Lower lobe of right lung (tissue), 2 donors: ENCODE data around the gene DDX42. TPM values are rescaled to one million over a fixed set of nuclear protein-coding genes. Genes with fewer than 3 reads are reported as not detected.

Experiments used
- ATAC-seq, 2 donors: fragments of 200-7000 bp; cut with Tn5 transposase; one replicate each; pipeline ENCODE4 v1.9.1; 2020 to 2022; ENCODE audit warnings: mild to moderate bottlenecking in 2 of 2, moderate library complexity in 2 of 2
- DNase-seq: peaks from one replicate; pipeline ENCODE4 v3.0.0-alpha.2; 2020
- H3K27ac ChIP-seq: fragments of 200-600 bp; one replicate; pipeline ENCODE4 v1.8.0; 2022
- H3K27me3 ChIP-seq: fragments of 200-600 bp; one replicate; pipeline ENCODE4 v1.8.0; 2022; ENCODE audit warnings: low read depth
- H3K36me3 ChIP-seq: fragments of 200-600 bp; one replicate; pipeline ENCODE4 v1.8.0; 2022; ENCODE audit warnings: mild to moderate bottlenecking
- H3K4me1 ChIP-seq: fragments of 200-600 bp; one replicate; pipeline ENCODE4 v1.8.0; 2022
- H3K4me3 ChIP-seq: fragments of 200-600 bp; one replicate; pipeline ENCODE4 v1.8.0; 2022; ENCODE audit warnings: mild to moderate bottlenecking
- H3K9me3 ChIP-seq: fragments of 200-600 bp; one replicate; pipeline ENCODE4 v1.8.0; 2022
- CTCF ChIP-seq: fragments of 200-600 bp; IDR thresholded peaks from one replicate; pipeline ENCODE4 v1.8.0; 2022; ENCODE audit warnings: antibody characterized with exemption, mild to moderate bottlenecking
- intact Hi-C: fragments of 100-400 bp; cut with DNase I; formaldehyde crosslinking; loops from one replicate; pipeline ENCODE4 v1.11.0; 2022
- total RNA-seq: library from RNA; stranded (reverse); fragmentation: NEBNext Ultra II Directional; extraction: Animal tissue kit (Norgen Biotek cat#: 25700); gene quantifications from one replicate; pipeline ENCODE4 v1.2.1, GENCODE V29; 2021
- donor health status: DM: no; HTN: yes; CAD: no; lungs with severe emphysema.

The DDX42 gene
- total RNA-seq, 1 donor from 2014 or later: 101 TPM

DNA sequence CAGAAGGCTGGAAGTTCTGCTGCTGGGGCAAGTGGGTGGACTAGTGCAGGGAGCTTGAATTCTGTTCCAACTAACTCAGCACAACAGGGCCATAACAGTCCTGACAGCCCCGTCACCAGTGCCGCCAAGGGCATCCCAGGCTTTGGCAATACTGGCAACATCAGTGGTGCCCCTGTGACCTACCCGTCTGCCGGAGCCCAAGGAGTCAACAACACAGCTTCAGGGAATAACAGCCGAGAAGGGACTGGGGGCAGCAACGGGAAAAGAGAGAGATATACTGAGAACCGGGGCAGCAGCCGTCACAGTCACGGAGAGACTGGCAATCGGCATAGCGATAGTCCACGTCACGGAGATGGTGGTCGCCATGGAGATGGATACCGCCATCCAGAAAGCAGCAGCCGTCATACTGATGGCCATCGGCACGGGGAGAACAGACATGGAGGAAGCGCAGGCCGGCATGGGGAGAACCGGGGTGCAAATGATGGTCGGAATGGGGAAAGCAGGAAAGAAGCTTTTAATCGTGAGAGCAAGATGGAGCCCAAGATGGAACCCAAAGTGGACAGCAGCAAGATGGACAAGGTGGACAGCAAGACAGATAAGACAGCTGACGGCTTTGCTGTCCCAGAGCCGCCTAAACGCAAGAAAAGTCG, 43.9 kb downstream of the DDX42 start:
- Histone ChIP-seq H3K4me1 (no peaks in the 10 kb centered on the region), H3K9me3 (no peaks in the 10 kb centered on the region), H3K36me3 (peaks cover 100% of the 10 kb centered on the region), H3K27ac (no peak overlapping the region), H3K4me3 (no peak overlapping the region), H3K27me3 (no peaks in the 10 kb centered on the region)
- intact Hi-C loops: no loop called here
- no peak for ATAC-seq
- DNase-seq: no peak
- no peak for TF ChIP-seq CTCF

DNA sequence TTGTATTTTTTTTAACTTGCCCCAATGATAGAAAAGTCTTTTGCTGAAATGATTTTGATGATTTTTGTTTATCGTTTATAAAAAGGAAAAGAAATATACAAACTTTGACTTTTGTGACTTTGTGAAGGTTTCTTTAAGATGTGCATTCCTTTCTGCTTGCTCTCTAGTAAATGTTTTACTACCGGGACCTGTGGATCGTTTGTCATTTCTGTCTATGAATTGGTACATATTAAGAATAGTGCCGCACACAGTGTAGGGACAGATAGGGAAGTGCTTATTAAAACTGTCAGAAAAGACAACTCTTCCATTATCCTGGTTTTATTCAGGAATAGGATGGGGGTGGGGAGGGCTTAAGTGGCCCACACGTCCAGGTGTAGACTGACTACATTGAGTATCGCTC, 45.2 kb downstream of the DDX42 start:
- intact Hi-C loops: no loop called here
- peaks cover 100% of the 10 kb centered on the region for H3K36me3 ChIP-seq
- H3K27ac ChIP-seq: no peak overlapping the region
- H3K9me3 ChIP-seq: no peaks in the 10 kb centered on the region
- ATAC-seq (no peak), DNase-seq (no peak)
- no peaks in the 10 kb centered on the region for H3K27me3 ChIP-seq
- H3K4me3 ChIP-seq: no peak overlapping the region
- TF ChIP-seq CTCF: no peak
- H3K4me1 ChIP-seq: no peaks in the 10 kb centered on the region

- H3K36me3 ChIP-seq: peaks cover 100% of the 10 kb centered on the region
- ATAC-seq: no peak
- intact Hi-C loops: no loop called here
- no peak overlapping the region for H3K4me3 ChIP-seq
- H3K4me1 ChIP-seq: no peaks in the 10 kb centered on the region
- DNase-seq: no peak
- H3K27ac ChIP-seq: no peak overlapping the region
- no peaks in the 10 kb centered on the region for H3K27me3 ChIP-seq
- H3K9me3 ChIP-seq: no peaks in the 10 kb centered on the region
- no peak for TF ChIP-seq CTCF
These were observed 45.9 kb downstream of the DDX42 start for GRCh38 chr17:63819585-63820537.

GRCh38 chr17:63820963-63821561, 47.1 kb downstream of the DDX42 start:
- intact Hi-C loops: no loop called here
- no peak for TF ChIP-seq CTCF
- no peak overlapping the region for H3K27ac ChIP-seq
- no peak for DNase-seq
- no peak overlapping the region for H3K4me3 ChIP-seq
- H3K27me3 ChIP-seq: no peaks in the 10 kb centered on the region
- H3K4me1 ChIP-seq: peaks cover 8% of the 10 kb centered on the region
- ATAC-seq: no peak
- peaks cover 99% of the 10 kb centered on the region for H3K36me3 ChIP-seq
- H3K9me3 ChIP-seq: no peaks in the 10 kb centered on the region

DNA sequence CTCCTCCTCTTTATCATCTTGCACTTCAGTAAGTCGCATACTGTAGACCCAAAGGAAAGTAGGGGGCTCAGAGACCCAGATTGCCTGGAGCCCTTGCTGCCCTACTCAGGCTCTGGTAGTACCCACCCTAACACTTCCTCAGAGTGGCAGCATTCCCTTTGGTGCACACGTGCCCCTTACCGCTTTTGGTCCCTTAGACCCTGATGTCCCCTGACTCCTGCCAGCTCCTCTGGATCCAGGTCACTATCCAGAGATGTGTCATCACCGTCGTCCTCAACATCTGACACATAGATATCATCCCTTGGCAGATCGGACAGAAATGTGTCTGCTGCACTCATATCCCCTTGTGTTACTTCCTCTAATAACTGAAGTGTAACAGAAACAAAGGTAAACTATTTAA, 47.8 kb downstream of the DDX42 start:
- Histone ChIP-seq H3K27me3 (no peaks in the 10 kb centered on the region), H3K9me3 (no peaks in the 10 kb centered on the region), H3K4me1 (peaks cover 12% of the 10 kb centered on the region), H3K27ac (no peak overlapping the region), H3K36me3 (peaks cover 91% of the 10 kb centered on the region), H3K4me3 (no peak overlapping the region)
- no peak for ATAC-seq
- intact Hi-C loops: no loop called here
- TF ChIP-seq CTCF: no peak
- DNase-seq: no peak
